Smooth muscle cell (in vitro differentiated cells): ENCODE data around the gene TRMU. TPM values are rescaled to one million over a fixed set of nuclear protein-coding genes. Genes with fewer than 3 reads are reported as not detected.

ENCODE experiments used
- DNase-seq: peaks from one replicate; lab custom pipeline; 2025; ENCODE audit not compliant: unreplicated experiment; lab: John Stamatoyannopoulos, UW
- H2AFZ ChIP-seq: fragments of 200-600 bp; sonication (generic); 2 replicates; pipeline ENCODE4 v1.6.0; 2016; ENCODE audit warnings: antibody characterized with exemption, low read depth, mild to moderate bottlenecking
- H3F3A ChIP-seq: fragments of 200-600 bp; sonication (generic); 2 replicates; pipeline ENCODE4 v1.6.0; 2017; ENCODE audit warnings: antibody characterized with exemption, low read depth
- H3K27ac ChIP-seq: fragments of 200-600 bp; sonication (generic); 2 replicates; pipeline ENCODE4 v1.5.1; 2016; ENCODE audit warnings: low read depth, mild to moderate bottlenecking
- H3K27me3 ChIP-seq: fragments of 200-600 bp; sonication (generic); 2 replicates; pipeline ENCODE4 v1.6.1; 2016; ENCODE audit warnings: low read depth, mild to moderate bottlenecking
- H3K36me3 ChIP-seq: fragments of 200-600 bp; sonication (generic); 2 replicates; pipeline ENCODE4 v1.5.1; 2016; ENCODE audit warnings: low read depth
- H3K4me1 ChIP-seq: fragments of 200-600 bp; sonication (generic); 2 replicates; pipeline ENCODE4 v1.5.1; 2016; ENCODE audit warnings: low read depth
- H3K4me2 ChIP-seq: fragments of 200-600 bp; sonication (generic); 2 replicates; pipeline ENCODE4 v1.6.0; 2016; ENCODE audit warnings: mild to moderate bottlenecking
- H3K4me3 ChIP-seq: fragments of 200-600 bp; sonication (generic); 2 replicates; pipeline ENCODE4 v1.5.1; 2016; ENCODE audit warnings: mild to moderate bottlenecking
- H3K79me2 ChIP-seq: fragments of 200-600 bp; sonication (generic); 2 replicates; pipeline ENCODE4 v1.6.0; 2016; ENCODE audit warnings: low read depth, mild to moderate bottlenecking
- H3K9ac ChIP-seq: fragments of 200-600 bp; sonication (generic); 2 replicates; pipeline ENCODE4 v1.6.0; 2016; ENCODE audit warnings: low read depth
- H3K9me3 ChIP-seq: fragments of 200-600 bp; sonication (generic); replicated peaks from 2 replicates; pipeline ENCODE4 v1.5.1; 2016; ENCODE audit warnings: low read depth
- H4K20me1 ChIP-seq: fragments of 200-600 bp; sonication (generic); 2 replicates; pipeline ENCODE4 v1.6.0; 2016; ENCODE audit warnings: low read depth
- WGBS: methylation state at CpG from one replicate; pipeline ENCODE4 v1.1.7; 2016; ENCODE audit warnings: low lambda C conversion rate; 5-methylcytosine and 5-hydroxymethylcytosine counted together
- polyA plus RNA-seq: library from polyadenylated mRNA; unstranded; fragments of >200 nt; fragmentation: Nextera tagmentation; extraction: Ambion mirVana; gene quantifications from 2 replicates; pipeline ENCODE4 v1.2.1, GENCODE V29; 2016
- total RNA-seq: library from RNA; depleted of rRNA; stranded (reverse); fragments of >200 nt; gene quantifications from 2 replicates; pipeline ENCODE4 v1.2.3, GENCODE V29; 2014
- TF ChIP-seq, protein P1 (sequence below): fragments of 200-600 bp; sonication (generic); IDR thresholded peaks from 2 replicates; pipeline ENCODE4 v1.5.1; 2017; ENCODE audit warnings: borderline replicate concordance, mild to moderate bottlenecking, antibody characterized with exemption; ENCODE audit not compliant: insufficient read depth, poor library complexity, severe bottlenecking

TRMU gene
- total and polyA plus RNA-seq, 2 experiments from 2014 or later = 15.8 to 20.5 TPM

DNA sequence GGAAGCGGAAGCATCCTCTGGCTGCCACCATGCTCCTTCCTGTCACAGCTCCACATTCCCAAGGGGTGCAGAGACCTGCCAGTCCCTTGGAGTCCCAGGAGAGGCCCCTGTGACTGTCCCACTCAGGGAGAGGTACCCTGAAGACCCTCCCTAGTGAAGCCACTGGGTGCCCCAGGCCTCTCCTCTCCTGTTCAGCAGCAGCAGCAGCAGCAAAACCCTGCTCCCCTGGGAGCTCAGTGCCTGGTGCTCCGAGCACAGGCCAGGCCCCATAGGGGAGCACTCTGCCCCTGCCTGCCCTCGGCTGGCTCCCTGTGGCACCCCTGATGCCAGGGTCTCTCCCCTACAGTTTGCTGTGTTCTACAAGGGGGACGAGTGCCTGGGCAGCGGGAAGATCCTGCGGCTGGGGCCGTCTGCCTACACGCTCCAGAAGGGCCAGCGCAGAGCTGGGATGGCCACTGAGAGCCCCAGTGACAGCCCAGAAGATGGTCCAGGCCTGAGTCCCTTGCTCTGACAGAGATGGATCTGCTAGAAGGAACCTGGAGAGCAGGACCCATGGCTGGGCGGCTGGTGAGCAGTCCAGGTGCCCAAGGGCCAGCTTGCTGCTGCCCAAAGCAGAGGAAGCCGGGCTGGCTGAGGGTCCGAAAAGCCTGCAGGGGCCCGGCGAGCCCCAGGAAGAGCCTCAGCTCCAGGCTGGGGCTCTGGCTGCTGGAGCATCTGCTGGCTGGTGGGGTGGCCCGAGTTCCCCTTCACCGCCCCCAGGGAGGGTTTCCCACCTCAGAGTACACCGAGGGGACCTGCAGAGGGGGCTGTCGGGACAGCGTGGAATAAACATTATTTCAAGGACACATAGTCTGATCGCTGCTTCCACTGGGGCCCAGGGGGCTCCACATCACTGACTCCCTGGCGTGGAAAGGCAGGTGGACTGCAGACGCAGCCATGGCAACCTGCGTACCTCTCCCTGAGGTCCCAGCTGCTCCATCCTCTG is 21.3 kb downstream of the TRMU start:
- no peak for DNase-seq
- Histone ChIP-seq H3K27me3 (no peaks in the 10 kb centered on the region), H3K4me1 (no peaks in the 10 kb centered on the region)

GRCh38 chr22:46357711-46358520 is 22.4 kb downstream of the TRMU start:
- H4K20me1 ChIP-seq = peaks cover 32% of the 10 kb centered on the region
- H3K9me3 ChIP-seq = no peaks in the 10 kb centered on the region
- no peak overlapping the region for H3K4me3 ChIP-seq
- H2AFZ ChIP-seq = no peak overlapping the region
- TF ChIP-seq, protein P1, sequence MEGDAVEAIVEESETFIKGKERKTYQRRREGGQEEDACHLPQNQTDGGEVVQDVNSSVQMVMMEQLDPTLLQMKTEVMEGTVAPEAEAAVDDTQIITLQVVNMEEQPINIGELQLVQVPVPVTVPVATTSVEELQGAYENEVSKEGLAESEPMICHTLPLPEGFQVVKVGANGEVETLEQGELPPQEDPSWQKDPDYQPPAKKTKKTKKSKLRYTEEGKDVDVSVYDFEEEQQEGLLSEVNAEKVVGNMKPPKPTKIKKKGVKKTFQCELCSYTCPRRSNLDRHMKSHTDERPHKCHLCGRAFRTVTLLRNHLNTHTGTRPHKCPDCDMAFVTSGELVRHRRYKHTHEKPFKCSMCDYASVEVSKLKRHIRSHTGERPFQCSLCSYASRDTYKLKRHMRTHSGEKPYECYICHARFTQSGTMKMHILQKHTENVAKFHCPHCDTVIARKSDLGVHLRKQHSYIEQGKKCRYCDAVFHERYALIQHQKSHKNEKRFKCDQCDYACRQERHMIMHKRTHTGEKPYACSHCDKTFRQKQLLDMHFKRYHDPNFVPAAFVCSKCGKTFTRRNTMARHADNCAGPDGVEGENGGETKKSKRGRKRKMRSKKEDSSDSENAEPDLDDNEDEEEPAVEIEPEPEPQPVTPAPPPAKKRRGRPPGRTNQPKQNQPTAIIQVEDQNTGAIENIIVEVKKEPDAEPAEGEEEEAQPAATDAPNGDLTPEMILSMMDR = no peak
- no peaks in the 10 kb centered on the region for H3K27me3 ChIP-seq
- 95% methylated on average over 8 of the region's 19 CpGs for WGBS
- no peak overlapping the region for H3K4me2 ChIP-seq
- H3K27ac ChIP-seq = no peak overlapping the region
- no peaks in the 10 kb centered on the region for H3K79me2 ChIP-seq
- H3K4me1 ChIP-seq = no peaks in the 10 kb centered on the region
- DNase-seq = no peak
- H3K36me3 ChIP-seq = no peaks in the 10 kb centered on the region
- H3F3A ChIP-seq = no peaks in the 10 kb centered on the region
- no peak overlapping the region for H3K9ac ChIP-seq

More for the DNA sequence above, 21.3 kb downstream of the TRMU start:
- H3K9me3 ChIP-seq = no peaks in the 10 kb centered on the region
- no peaks in the 10 kb centered on the region for H3K36me3 ChIP-seq
- no peak overlapping the region for H2AFZ ChIP-seq
- H4K20me1 ChIP-seq = peaks cover 41% of the 10 kb centered on the region
- 96% methylated on average over 23 of the region's 23 CpGs for WGBS
- H3F3A ChIP-seq = no peaks in the 10 kb centered on the region
- TF ChIP-seq, protein P1 = no peak
- no peak overlapping the region for H3K9ac ChIP-seq
- H3K27ac ChIP-seq = no peak overlapping the region
- H3K4me2 ChIP-seq = no peak overlapping the region
- no peak overlapping the region for H3K4me3 ChIP-seq
- no peaks in the 10 kb centered on the region for H3K79me2 ChIP-seq

- H3K27ac ChIP-seq = no peak overlapping the region
- H3K9ac ChIP-seq = no peak overlapping the region
- no peak for DNase-seq
- H3K79me2 ChIP-seq = no peaks in the 10 kb centered on the region
- H3K4me1 ChIP-seq = no peaks in the 10 kb centered on the region
- WGBS = 97% methylated on average over 6 of the region's 6 CpGs
- no peaks in the 10 kb centered on the region for H3K27me3 ChIP-seq
- no peaks in the 10 kb centered on the region for H3K36me3 ChIP-seq
- peaks cover 23% of the 10 kb centered on the region for H4K20me1 ChIP-seq
- no peak overlapping the region for H3K4me3 ChIP-seq
- no peaks in the 10 kb centered on the region for H3F3A ChIP-seq
- no peak overlapping the region for H3K4me2 ChIP-seq
- H3K9me3 ChIP-seq = no peaks in the 10 kb centered on the region
- TF ChIP-seq, protein P1 = no peak
- H2AFZ ChIP-seq = no peak overlapping the region
These were observed 23.3 kb downstream of the TRMU start for GRCh38 chr22:46358766-46359165.
